ENCODE results near the gene CACNA1I. TPM values are rescaled to one million over a fixed set of nuclear protein-coding genes. Genes with fewer than 3 reads are reported as not detected.

CACNA1I gene
- total and polyA plus RNA-seq, 2 of the 8 experiments (the other 6 are each of a cell fraction or from before 2014, with no cell fraction given) = 0.77 to 1.2 TPM

DNA sequence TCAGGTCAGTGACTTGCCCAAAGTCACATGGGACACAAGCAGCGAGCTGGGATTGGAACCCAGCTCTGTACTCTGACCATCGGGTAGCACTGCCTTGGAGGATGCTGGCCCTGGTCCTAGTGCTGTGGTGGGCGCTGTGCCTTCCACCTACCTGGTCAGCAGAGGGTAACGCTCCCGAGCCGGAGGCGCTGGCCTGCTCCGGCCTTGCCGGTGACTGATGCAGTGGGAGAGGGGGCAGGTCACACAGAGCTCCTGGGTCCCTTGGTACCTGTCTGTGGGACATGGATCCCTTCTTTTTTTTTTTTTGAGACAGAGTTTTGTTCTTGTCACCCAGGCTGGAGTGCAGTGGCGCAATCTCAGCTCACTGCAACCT lies 43.0 kb downstream of the CACNA1I start (continued):
- TF ChIP-seq, protein P1, sequence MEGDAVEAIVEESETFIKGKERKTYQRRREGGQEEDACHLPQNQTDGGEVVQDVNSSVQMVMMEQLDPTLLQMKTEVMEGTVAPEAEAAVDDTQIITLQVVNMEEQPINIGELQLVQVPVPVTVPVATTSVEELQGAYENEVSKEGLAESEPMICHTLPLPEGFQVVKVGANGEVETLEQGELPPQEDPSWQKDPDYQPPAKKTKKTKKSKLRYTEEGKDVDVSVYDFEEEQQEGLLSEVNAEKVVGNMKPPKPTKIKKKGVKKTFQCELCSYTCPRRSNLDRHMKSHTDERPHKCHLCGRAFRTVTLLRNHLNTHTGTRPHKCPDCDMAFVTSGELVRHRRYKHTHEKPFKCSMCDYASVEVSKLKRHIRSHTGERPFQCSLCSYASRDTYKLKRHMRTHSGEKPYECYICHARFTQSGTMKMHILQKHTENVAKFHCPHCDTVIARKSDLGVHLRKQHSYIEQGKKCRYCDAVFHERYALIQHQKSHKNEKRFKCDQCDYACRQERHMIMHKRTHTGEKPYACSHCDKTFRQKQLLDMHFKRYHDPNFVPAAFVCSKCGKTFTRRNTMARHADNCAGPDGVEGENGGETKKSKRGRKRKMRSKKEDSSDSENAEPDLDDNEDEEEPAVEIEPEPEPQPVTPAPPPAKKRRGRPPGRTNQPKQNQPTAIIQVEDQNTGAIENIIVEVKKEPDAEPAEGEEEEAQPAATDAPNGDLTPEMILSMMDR (IDR thresholded peaks at IDR 0.05; ENCODE audit: control extremely low read depth in 1 of 3, insufficient read depth in 1 of 3, low read depth in 1 of 3, low read length in 3 of 3) = no peak
- no peak for TF ChIP-seq SIN3A (conservative IDR thresholded peaks at IDR 0.05 in 1 of 2, IDR thresholded peaks at IDR 0.05 in 1 of 2; ENCODE audit: low read depth in 1 of 2, low read length in 2 of 2)
- no peak for TF ChIP-seq YY1 (IDR thresholded peaks at IDR 0.05; ENCODE audit: low read depth, low read length)
- no peak for TF ChIP-seq RAD21 (IDR thresholded peaks at IDR 0.05 in 1 of 2, conservative IDR thresholded peaks at IDR 0.05 in 1 of 2; ENCODE audit: low read depth in 2 of 2, low read length in 2 of 2)
- TF ChIP-seq RBBP5 (IDR thresholded peaks at IDR 0.05; ENCODE audit: borderline replicate concordance, low read depth, low read length) = no peak
- no peak for TF ChIP-seq CHD2 (IDR thresholded peaks at IDR 0.05; ENCODE audit: low read length)
